ENCODE data around the gene NLGN3.

The NLGN3 gene

GRCh38 chrX:71144651-71145050 lies at the start of gene NLGN3:
Gene NLGN3 (plus strand): TSS chrX:71144841. CDS start chrX:71147750, 2,909 bp downstream.
- DNase-seq, result no peak

- no peak for DNase-seq
Observed at GRCh38 chrX:71095033-71095432, 49.6 kb upstream of the NLGN3 start.

- peak; percentile 84 for DNase-seq
Observed at GRCh38 chrX:71095555-71095980, 49.1 kb upstream of the NLGN3 start, which contains the start of gene FOXO4. Gene FOXO4 (plus strand): TSS chrX:71095851. CDS start chrX:71096529, 678 bp downstream.

GRCh38 chrX:71095981-71096759 lies 48.5 kb upstream of the NLGN3 start:
- peak; percentile 6 for DNase-seq

- DNase-seq, result no peak
Observed at GRCh38 chrX:71096760-71097032, 47.9 kb upstream of the NLGN3 start.

GRCh38 chrX:71098302-71098701 lies 46.3 kb upstream of the NLGN3 start:
- peak; percentile 67 for DNase-seq

- DNase-seq, result no peak
Observed at GRCh38 chrX:71098951-71099506, 45.6 kb upstream of the NLGN3 start.

- no peak for DNase-seq
Observed at GRCh38 chrX:71099736-71100135, 44.9 kb upstream of the NLGN3 start.

- DNase-seq, result no peak
Observed at GRCh38 chrX:71100581-71101505, 43.8 kb upstream of the NLGN3 start.

- DNase-seq, result no peak
Observed at GRCh38 chrX:71102292-71102691, 42.3 kb upstream of the NLGN3 start.

- DNase-seq, result no peak
Observed at GRCh38 chrX:71103110-71103983, 41.3 kb upstream of the NLGN3 start.

GRCh38 chrX:71105628-71106027 lies 39.0 kb upstream of the NLGN3 start:
- no peak for DNase-seq

- DNase-seq, result no peak
Observed at GRCh38 chrX:71106427-71106826, 38.2 kb upstream of the NLGN3 start, which contains the start of gene CXorf65. Gene CXorf65 (minus strand): TSS chrX:71106740. CDS start chrX:71106556, 184 bp downstream.

GRCh38 chrX:71107245-71107644 lies 37.4 kb upstream of the NLGN3 start:
- DNase-seq, result no peak

GRCh38 chrX:71107762-71108360 lies 36.8 kb upstream of the NLGN3 start:
- DNase-seq, result no peak

- DNase-seq, result no peak
Observed at GRCh38 chrX:71109051-71109450, 35.6 kb upstream of the NLGN3 start.

- DNase-seq, result peak; percentile 77
Observed at GRCh38 chrX:71111141-71111843, 33.3 kb upstream of the NLGN3 start, which contains the start of gene IL2RG. Gene IL2RG (minus strand): TSS chrX:71111577. CDS start chrX:71111539, 38 bp downstream.

GRCh38 chrX:71111921-71112431 lies 32.7 kb upstream of the NLGN3 start:
- no peak for DNase-seq

- no peak for DNase-seq
Observed at GRCh38 chrX:71117358-71117757, 27.3 kb upstream of the NLGN3 start.

- DNase-seq, result peak; percentile 64
Observed at GRCh38 chrX:71118032-71118984, 26.3 kb upstream of the NLGN3 start, which contains the start of gene MED12. Gene MED12 (plus strand): TSS chrX:71118596. CDS start chrX:71118755, 159 bp downstream.

Data from inflammatory macrophage treated with lipopolysaccharide for 4 hours (primary cell).